ENCODE results near the gene SOX6. TPM values are rescaled to one million over a fixed set of nuclear protein-coding genes. Genes with fewer than 3 reads are reported as not detected.

The SOX6 gene
- polyA plus RNA-seq, 3 donors = not detected

DNA sequence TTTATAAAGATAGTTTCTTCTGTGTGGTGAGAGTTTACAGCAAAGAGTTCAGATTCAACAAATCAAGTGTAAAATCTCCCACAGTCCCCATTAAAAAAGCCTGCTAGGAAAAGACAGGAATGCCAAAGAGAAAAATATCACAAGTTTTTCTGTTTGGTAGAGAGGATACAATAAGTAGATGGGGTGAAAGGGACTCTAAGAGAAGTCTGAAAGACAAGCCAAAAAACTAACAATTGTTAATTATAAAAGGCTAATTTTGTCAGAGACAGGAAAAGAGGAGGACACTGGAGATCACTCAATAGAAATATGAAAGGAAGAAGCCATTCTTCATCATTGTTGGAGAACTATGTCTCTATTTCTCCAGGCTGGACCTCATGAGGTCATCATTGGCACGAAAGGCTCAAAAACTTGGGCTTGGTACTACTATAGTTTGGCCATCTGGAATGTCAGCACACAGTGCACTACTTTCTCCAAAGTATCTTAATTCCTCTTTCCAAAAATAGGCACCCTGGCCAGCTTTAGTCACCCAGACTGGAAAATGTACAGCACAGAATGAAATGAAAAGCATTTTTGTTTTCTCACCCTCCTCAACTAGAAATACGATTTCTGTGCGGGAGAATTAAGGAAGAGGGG lies 531 bp upstream of the SOX6 start:
- TF ChIP-seq CTCF (IDR thresholded peaks at IDR 0.05) = no peak
- H3K4me3 Mint-ChIP-seq = no peak overlapping the region
- Histone ChIP-seq H3K4me2 (replicated peaks; ENCODE audit: extremely low read depth, low read length, poor library complexity, severe bottlenecking) (no peak overlapping the region), H3K9ac (ENCODE audit: insufficient read depth, low read length, poor library complexity, severe bottlenecking) (no peak overlapping the region), H3K4me1 (ENCODE audit: control insufficient read depth in 1 of 2, insufficient read depth in 2 of 2, low read length in 2 of 2) (no peaks in the 10 kb centered on the region), H2AFZ (ENCODE audit: insufficient read depth, low read depth, low read length, poor library complexity, severe bottlenecking) (no peak overlapping the region), H3K79me2 (ENCODE audit: insufficient read depth, low read length) (no peaks in the 10 kb centered on the region), H3K27me3 (ENCODE audit: control insufficient read depth in 2 of 2, insufficient read depth in 2 of 2, low read length in 2 of 2) (no peaks in the 10 kb centered on the region), H4K20me1 (ENCODE audit: insufficient read depth, low read length) (no peaks in the 10 kb centered on the region), H3K27ac (ENCODE audit: low read depth in 1 of 2, low read length in 2 of 2) (no peak overlapping the region), H3K36me3 (replicated peaks in 1 of 2; ENCODE audit: control insufficient read depth in 1 of 2, insufficient read depth in 2 of 2, low read length in 2 of 2) (no peaks in the 10 kb centered on the region), H3K4me3 (replicated peaks in 1 of 3; ENCODE audit: low read depth in 2 of 3, low read length in 3 of 3) (no peak overlapping the region), H3K9me3 (replicated peaks in 1 of 2; ENCODE audit: control insufficient read depth in 1 of 2, insufficient read depth in 1 of 2, low read length in 2 of 2) (no peaks in the 10 kb centered on the region)
- no peak for DNase-seq
- no peaks in the 10 kb centered on the region for H3K36me3 Mint-ChIP-seq
- no peaks in the 10 kb centered on the region for H3K4me1 Mint-ChIP-seq
- no peaks in the 10 kb centered on the region for H3K9me3 Mint-ChIP-seq
- H3K27ac Mint-ChIP-seq = no peak overlapping the region
- WGBS (ENCODE audit: insufficient coverage) = 87% methylated on average over 3 of the region's 3 CpGs
- H3K27me3 Mint-ChIP-seq (ENCODE audit: low read depth in 3 of 3) = peaks cover 0 to 3% (median 0%) of the 10 kb centered on the region in 3 donors
- intact Hi-C loops (cut with micrococcal nuclease) = no loop called here

DNA sequence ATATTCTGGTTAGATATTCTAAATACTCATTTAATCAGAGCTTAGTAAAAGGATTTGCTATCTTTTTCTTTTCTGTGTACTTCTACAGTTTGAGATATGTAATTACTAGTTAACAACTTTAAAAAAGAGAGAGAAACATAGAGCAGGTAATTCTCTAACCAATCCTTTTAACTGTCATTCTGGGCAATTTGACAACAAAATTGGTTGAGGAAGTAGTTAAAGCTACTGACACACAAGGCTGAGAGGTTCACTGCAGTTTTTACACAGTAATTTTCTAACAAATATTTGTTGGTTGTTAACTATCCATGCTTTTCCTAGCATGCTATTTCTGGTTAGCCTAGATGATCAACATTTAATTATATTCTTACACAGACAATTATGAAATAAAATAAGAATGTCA lies 3.6 kb downstream of the SOX6 start:
- Histone ChIP-seq H3K9me3 (replicated peaks in 1 of 2; ENCODE audit: control insufficient read depth in 1 of 2, insufficient read depth in 1 of 2, low read length in 2 of 2) (no peaks in the 10 kb centered on the region), H3K9ac (ENCODE audit: insufficient read depth, low read length, poor library complexity, severe bottlenecking) (no peak overlapping the region), H3K4me2 (replicated peaks; ENCODE audit: extremely low read depth, low read length, poor library complexity, severe bottlenecking) (no peak overlapping the region), H4K20me1 (ENCODE audit: insufficient read depth, low read length) (no peaks in the 10 kb centered on the region), H3K4me3 (replicated peaks in 1 of 3; ENCODE audit: low read depth in 2 of 3, low read length in 3 of 3) (no peak overlapping the region), H3K27ac (ENCODE audit: low read depth in 1 of 2, low read length in 2 of 2) (no peak overlapping the region), H3K4me1 (ENCODE audit: control insufficient read depth in 1 of 2, insufficient read depth in 2 of 2, low read length in 2 of 2) (no peaks in the 10 kb centered on the region), H2AFZ (ENCODE audit: insufficient read depth, low read depth, low read length, poor library complexity, severe bottlenecking) (no peak overlapping the region), H3K36me3 (replicated peaks in 1 of 2; ENCODE audit: control insufficient read depth in 1 of 2, insufficient read depth in 2 of 2, low read length in 2 of 2) (no peaks in the 10 kb centered on the region), H3K79me2 (ENCODE audit: insufficient read depth, low read length) (no peaks in the 10 kb centered on the region), H3K27me3 (ENCODE audit: control insufficient read depth in 2 of 2, insufficient read depth in 2 of 2, low read length in 2 of 2) (no peaks in the 10 kb centered on the region)
- H3K36me3 Mint-ChIP-seq = no peaks in the 10 kb centered on the region
- TF ChIP-seq CTCF (IDR thresholded peaks at IDR 0.05) = no peak
- H3K4me1 Mint-ChIP-seq = no peaks in the 10 kb centered on the region
- DNase-seq = no peak
- intact Hi-C loops (cut with micrococcal nuclease) = no loop called here
- H3K9me3 Mint-ChIP-seq = no peaks in the 10 kb centered on the region
- H3K27me3 Mint-ChIP-seq (ENCODE audit: low read depth in 3 of 3) = peaks cover 0 to 2% (median 2%) of the 10 kb centered on the region in 3 donors
- no peak overlapping the region for H3K4me3 Mint-ChIP-seq
- no peak overlapping the region for H3K27ac Mint-ChIP-seq
